Hepatocyte (in vitro differentiated cells): Measurements from ENCODE around the gene CTDSP2.

Experiments used
- CTCF ChIP-seq: fragments of 200-600 bp; sonication (generic); IDR thresholded peaks from 2 replicates; pipeline ENCODE4 v1.5.1; 2016; ENCODE audit warnings: antibody characterized with exemption, mild to moderate bottlenecking; ENCODE audit not compliant: poor library complexity
- EZH2phosphoT487 ChIP-seq: fragments of 200-600 bp; sonication (generic); IDR thresholded peaks from one replicate; pipeline ENCODE4 v1.6.1; 2018; ENCODE audit warnings: antibody characterized with exemption, mild to moderate bottlenecking, low read depth, moderate library complexity; ENCODE audit not compliant: unreplicated experiment, severe bottlenecking

- TF ChIP-seq EZH2phosphoT487, result no peak
- no peak for TF ChIP-seq CTCF
These were observed 31.3 kb upstream of the CTDSP2 start for GRCh38 chr12:57877876-57878275.
